GM08714 (cell line): ENCODE measurements around the gene SPATA31A6.
"Not testable (repeated sequence)": the region's sequence is repeated elsewhere in the genome, so short reads cannot be mapped to it uniquely, and the experiment has no call there.

Source experiments
- H3K4me3 ChIP-seq: fragments of 200-500 bp; sonication (Bioruptor generic); 2 replicates; pipeline ENCODE4 v1.5.1; 2014; ENCODE audit warnings: mild to moderate bottlenecking, low read length, inconsistent platforms

SPATA31A6 gene

DNA sequence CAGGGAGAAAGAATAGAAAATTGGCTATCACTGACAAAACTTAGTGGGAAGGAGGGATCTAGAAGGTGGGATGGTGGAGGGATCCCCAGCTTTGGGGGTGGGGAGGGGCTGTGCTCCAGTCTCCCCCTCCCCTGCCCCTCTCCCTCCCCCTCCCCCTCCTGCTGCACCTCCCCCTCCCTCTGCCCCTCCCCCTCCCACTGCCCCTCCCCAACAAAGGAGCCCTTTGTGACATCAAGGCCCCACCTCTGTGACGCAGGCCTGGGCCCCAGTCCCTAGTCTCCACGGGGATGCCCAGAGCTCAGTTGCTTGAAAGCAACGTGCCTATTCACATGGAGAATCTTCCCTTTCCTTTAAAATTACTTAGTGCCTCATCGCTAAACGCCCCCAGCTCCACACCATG, at the start of gene SPATA31A6:
SPATA31A6 (plus strand) TSS at position 301 of the 400 bp plus-strand sequence; CDS start at position 330, 29 bp downstream.
- H3K4me3 ChIP-seq: not testable (repeated sequence)

DNA sequence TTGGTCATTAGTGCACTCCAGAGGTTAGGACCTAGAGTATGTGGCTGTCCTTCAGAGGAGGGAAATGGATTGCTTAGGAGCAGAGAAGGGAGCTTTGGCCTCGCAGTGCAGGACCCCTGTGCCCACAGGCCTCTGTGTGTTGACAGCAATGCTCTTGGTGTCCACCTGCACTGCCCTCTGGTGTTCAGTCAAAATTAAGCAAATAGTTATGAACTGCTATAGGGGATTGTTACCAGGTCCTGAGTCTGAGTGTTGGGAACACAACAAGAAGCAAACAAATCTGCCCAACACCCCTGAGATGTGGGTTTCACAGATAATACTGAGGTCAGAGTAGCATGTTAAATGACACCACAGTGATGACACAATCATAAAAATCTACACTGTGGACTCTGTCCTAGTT, 23.2 kb upstream of the SPATA31A6 start:
- not testable (repeated sequence) for H3K4me3 ChIP-seq

- H3K4me3 ChIP-seq: not testable (repeated sequence)
These were observed 36.4 kb downstream of the SPATA31A6 start for GRCh38 chr9:42219861-42220260.

DNA sequence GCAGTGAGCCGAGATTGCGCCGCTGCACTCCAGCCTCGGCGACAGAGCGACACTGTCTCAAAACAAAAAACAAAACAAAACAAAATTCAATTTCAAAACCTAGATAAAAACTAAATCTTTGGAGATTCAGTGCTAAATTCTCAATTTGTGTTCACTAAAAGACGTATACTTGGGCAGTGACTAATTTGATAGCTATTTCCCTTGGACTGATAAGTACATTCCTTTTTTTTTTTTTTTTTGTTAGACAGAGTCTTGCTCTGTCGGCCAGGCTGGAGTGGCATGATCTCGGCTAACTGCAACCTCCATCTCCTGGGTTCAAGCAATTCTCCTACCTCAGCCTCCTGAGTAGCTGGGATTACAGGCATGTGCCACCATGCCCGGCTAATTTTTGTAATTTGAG, 39.8 kb downstream of the SPATA31A6 start:
- not testable (repeated sequence) for H3K4me3 ChIP-seq

DNA sequence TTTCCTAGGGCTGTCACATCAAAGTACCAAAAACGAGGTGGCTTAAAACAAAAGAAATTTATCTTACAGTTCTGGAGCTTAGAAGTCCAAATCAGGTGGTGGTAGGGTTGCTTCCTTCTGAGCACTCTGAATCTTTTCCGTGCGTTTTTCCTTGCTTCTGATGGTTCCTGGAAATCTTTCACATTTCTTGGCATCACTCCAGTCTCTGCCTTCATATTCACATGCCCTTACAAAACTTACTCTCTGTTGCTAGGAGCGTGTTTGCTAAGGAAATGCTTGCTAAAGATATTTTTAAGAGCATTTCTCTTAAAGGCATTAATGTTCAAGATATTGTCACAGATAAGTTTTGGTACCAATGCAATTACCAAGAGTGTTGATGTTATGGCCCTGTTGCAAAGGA, 49.6 kb downstream of the SPATA31A6 start:
- not testable (repeated sequence) for H3K4me3 ChIP-seq

- H3K4me3 ChIP-seq: not testable (repeated sequence)
These were observed 51.2 kb downstream of the SPATA31A6 start for GRCh38 chr9:42234610-42235009.

DNA sequence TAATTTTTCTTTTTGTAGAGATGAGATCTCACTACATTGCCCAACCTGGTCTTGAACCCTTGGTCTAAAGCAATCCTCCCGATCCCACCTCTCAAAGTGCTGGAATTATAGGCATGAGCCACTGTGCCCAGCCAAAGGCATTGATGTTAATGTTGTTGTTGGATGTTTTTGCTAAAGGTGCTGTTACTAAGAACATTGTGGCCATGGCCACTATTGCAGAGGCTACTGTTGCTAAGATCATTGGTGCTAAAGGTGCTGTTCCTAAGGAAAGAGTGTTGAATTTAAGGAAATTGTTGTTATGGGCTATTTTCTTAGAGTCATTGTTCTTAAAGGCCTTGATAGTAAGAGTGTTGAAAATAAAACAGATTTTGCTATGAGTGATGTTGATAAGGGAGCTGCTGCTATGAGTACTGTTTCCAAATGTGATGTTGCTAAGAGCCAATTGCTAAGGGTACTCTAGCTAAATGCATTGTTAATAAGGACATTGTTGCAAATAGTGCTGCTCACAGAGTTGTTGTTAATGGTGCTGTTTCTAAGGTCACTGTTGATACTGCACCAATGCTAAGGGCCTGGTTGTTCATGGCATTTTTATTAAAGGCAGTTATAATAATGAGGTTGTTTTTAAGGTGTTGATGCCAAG, 52.0 kb downstream of the SPATA31A6 start:
- not testable (repeated sequence) for H3K4me3 ChIP-seq

DNA sequence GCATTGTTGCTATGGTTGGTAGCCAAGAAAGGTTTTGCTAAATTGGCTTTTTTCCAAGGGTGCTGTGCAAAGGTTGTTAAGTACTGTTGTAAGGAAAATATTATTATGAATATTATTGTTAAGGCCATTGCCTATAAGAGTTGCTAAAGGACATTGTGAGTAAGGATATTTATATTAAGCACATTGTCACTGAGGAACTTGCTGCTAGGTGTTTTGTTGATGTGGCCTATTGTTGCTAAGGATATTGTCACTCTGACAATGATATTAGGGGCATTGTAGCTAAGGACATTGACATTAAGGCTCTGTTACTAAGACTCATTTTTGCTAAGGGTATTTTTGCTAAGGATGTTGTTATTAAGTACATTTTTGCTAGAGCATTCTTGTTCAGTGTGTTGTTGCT, 52.6 kb downstream of the SPATA31A6 start:
- H3K4me3 ChIP-seq: not testable (repeated sequence)

DNA sequence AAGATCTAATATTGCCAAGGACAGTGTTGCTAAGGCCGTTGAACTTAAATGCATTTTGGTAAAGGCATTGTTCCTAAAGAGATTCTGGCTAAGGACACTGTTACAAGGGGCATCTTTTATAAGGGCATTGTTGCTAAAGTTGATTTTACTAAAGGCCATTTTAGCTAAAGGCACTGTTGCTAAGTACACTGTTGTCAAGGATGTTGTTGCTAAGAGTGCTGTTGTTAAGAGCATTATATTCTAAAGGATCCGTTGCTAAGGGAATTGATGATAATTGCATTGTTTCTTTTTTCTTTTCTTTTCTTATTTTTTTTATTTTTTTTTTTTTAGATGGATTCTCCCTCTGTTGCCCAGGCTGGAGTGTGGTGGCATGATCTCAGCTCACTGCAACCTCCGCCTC, 53.9 kb downstream of the SPATA31A6 start:
- H3K4me3 ChIP-seq: not testable (repeated sequence)

DNA sequence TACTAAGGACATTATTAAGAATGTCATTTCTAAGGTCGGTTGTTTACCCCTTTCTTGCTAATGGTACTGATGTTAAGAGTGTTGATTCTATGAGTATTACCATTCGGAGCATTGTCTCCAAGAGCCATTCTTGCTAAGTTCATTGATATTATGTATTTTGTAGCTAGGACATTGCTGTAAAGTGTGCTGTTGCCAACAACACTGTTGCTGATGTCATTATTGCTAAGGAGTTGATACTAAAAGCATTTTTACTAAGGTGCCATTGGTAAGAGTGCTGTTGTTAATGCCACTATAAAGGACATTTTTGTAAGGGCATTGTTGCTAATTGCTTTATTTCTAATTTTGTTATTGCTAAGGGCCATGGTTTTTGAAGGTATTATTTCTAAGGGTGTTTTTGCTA, 55.4 kb downstream of the SPATA31A6 start:
- not testable (repeated sequence) for H3K4me3 ChIP-seq
